HL-60 (cell line): ENCODE data around the gene ZNF365.

Experiments used
- DNase-seq, 2 experiments: peaks; one replicate each; pipeline ENCODE4 v3.0.0-alpha.2; 2010 to 2020; ENCODE audit warnings: low read depth in 1 of 2, low spot score in 1 of 2
- H3K27ac ChIP-seq: fragments of 250-450 bp; sonication (Bioruptor Pico); replicated peaks from 2 replicates; pipeline ENCODE4 v1.5.1; 2020; ENCODE audit warnings: mild to moderate bottlenecking, moderate library complexity
- H3K27me3 ChIP-seq: fragments of 250-450 bp; sonication (Bioruptor Pico); 2 replicates; pipeline ENCODE4 v1.5.1; 2021; ENCODE audit warnings: mild to moderate bottlenecking, moderate library complexity; ENCODE audit not compliant: insufficient read depth, poor library complexity, severe bottlenecking
- H3K4me3 ChIP-seq: replicated peaks from 2 replicates; pipeline ENCODE4 v1.5.1; 2011; ENCODE audit warnings: mild to moderate bottlenecking, control low read depth, low read length; ENCODE audit not compliant: insufficient read depth
- CTCF ChIP-seq: IDR thresholded peaks from one replicate; pipeline ENCODE4 v1.5.1; 2011; ENCODE audit warnings: low read length, control low read depth, inconsistent platforms; ENCODE audit not compliant: insufficient read depth
- GABPA ChIP-seq: IDR thresholded peaks from 2 replicates; pipeline ENCODE4 v1.6.1; 2012; ENCODE audit warnings: low read depth
- POLR2AphosphoS5 ChIP-seq: IDR thresholded peaks from 2 replicates; pipeline ENCODE4 v1.6.1; 2012; ENCODE audit warnings: low read depth
- REST ChIP-seq: IDR thresholded peaks from 2 replicates; pipeline ENCODE4 v1.6.1; 2012; ENCODE audit warnings: low read depth; ENCODE audit not compliant: insufficient replicate concordance
- SPI1 ChIP-seq: IDR thresholded peaks from 2 replicates; pipeline ENCODE4 v1.6.1; 2012; ENCODE audit warnings: low read depth, mild to moderate bottlenecking, borderline replicate concordance

The ZNF365 gene

DNA sequence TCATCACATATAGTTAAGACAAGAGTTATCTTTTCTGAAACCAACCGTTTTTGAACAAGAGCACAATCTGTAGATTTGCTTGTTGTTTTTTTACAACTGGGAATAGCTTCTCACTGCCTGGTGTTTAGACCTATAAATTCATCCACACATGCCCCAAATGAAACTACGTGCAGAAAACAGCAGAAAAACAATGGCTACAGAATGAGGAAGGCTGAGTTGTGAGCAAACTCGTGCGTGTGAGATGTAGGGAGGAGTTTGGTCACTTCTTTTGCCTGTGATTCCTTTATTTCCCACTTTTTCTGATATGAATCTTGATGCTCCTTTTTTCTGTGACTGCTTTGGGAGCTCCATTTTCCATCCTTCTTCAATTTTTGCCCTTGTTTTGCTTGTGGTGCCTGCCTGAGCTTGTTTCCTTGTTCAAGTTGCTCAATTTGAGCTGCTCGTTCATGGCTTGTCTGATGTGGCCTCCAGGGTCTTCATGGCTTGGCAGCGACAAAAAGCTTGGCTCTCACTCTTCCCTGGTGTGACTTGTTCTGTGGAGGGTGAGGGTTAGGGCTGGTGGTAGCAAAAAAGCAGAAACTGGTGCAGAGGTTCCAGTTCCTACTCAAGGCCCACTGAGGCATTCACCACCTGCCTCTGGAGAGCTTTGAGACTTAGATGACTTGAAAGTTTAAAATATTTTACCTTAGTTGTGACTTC, 76.9 kb downstream of the ZNF365 start:
- no peaks in the 10 kb centered on the region for H3K27me3 ChIP-seq
- H3K4me3 ChIP-seq: no peak overlapping the region
- DNase-seq: no peak
- TF ChIP-seq SPI1: no peak
- TF ChIP-seq CTCF: no peak
- TF ChIP-seq GABPA: no peak
- TF ChIP-seq REST: no peak
- TF ChIP-seq POLR2AphosphoS5: no peak
- H3K27ac ChIP-seq: no peak overlapping the region

GRCh38 chr10:62451611-62451975, 77.4 kb downstream of the ZNF365 start:
- H3K27ac ChIP-seq: no peak overlapping the region
- no peak for DNase-seq
- TF ChIP-seq POLR2AphosphoS5 (no peak), GABPA (no peak), REST (no peak), SPI1 (no peak), CTCF (no peak)

More at GRCh38 chr10:62451611-62451975, 77.4 kb downstream of the ZNF365 start:
- Histone ChIP-seq H3K4me3 (no peak overlapping the region), H3K27me3 (no peaks in the 10 kb centered on the region)
